Upper lobe of right lung (tissue), 1 donor: ENCODE data around the gene FAM53C. TPM values are rescaled to one million over a fixed set of nuclear protein-coding genes. Genes with fewer than 3 reads are reported as not detected.

Source experiments
- ATAC-seq: fragments of 200-7000 bp; cut with Tn5 transposase; one replicate; pipeline ENCODE4 v1.9.1; 2020; ENCODE audit warnings: mild to moderate bottlenecking, moderate library complexity
- DNase-seq: peaks from one replicate; pipeline ENCODE4 v3.0.0-alpha.2; 2020
- H3K27ac ChIP-seq: fragments of 200-600 bp; one replicate; pipeline ENCODE4 v1.8.0; 2022
- H3K27me3 ChIP-seq: fragments of 200-600 bp; one replicate; pipeline ENCODE4 v1.8.0; 2022; ENCODE audit warnings: mild to moderate bottlenecking
- H3K36me3 ChIP-seq: fragments of 200-600 bp; one replicate; pipeline ENCODE4 v1.8.0; 2022
- H3K4me1 ChIP-seq: fragments of 200-600 bp; one replicate; pipeline ENCODE4 v1.8.0; 2022
- H3K4me3 ChIP-seq: fragments of 200-600 bp; one replicate; pipeline ENCODE4 v1.8.0; 2022; ENCODE audit warnings: mild to moderate bottlenecking
- H3K9me3 ChIP-seq: fragments of 200-600 bp; one replicate; pipeline ENCODE4 v1.8.0; 2022
- intact Hi-C: fragments of 100-400 bp; cut with DNase I; formaldehyde crosslinking; loops from one replicate; pipeline ENCODE4 v1.11.0; 2022
- total RNA-seq: library from RNA; stranded (reverse); fragmentation: NEBNext Ultra II Directional; extraction: Animal tissue kit (Norgen Biotek cat#: 25700); gene quantifications from one replicate; pipeline ENCODE4 v1.2.1, GENCODE V29; 2021
- TF ChIP-seq, protein P1 (sequence below): fragments of 200-600 bp; IDR thresholded peaks from one replicate; pipeline ENCODE4 v1.8.0; 2022; ENCODE audit warnings: antibody characterized with exemption
- donor health status: DM: no; HTN: yes; CAD: no; lungs with severe emphysema.

The FAM53C gene
- total RNA-seq, 1 donor from 2014 or later: 23.0 TPM

DNA sequence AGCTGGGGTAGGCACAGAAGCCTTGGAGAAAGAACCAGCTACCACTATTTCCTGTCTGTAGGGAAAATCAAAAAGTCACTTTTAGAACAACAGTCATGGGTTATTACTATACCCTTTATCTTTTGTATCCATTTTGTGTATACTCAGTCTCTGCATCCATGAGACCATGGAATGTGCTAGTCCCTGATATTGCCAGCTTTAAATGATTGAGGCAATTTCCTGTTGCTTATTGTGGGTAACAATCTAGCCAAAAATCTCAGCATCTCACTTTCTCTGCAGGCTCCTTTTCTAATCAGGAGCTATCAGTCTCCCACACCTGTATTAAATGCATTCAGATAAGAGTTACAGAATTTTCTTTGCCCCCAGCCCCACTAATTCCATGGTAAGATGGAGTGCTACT is 13.5 kb downstream of the FAM53C start:
- ATAC-seq (no peak), DNase-seq (no peak)
- TF ChIP-seq, protein P1, sequence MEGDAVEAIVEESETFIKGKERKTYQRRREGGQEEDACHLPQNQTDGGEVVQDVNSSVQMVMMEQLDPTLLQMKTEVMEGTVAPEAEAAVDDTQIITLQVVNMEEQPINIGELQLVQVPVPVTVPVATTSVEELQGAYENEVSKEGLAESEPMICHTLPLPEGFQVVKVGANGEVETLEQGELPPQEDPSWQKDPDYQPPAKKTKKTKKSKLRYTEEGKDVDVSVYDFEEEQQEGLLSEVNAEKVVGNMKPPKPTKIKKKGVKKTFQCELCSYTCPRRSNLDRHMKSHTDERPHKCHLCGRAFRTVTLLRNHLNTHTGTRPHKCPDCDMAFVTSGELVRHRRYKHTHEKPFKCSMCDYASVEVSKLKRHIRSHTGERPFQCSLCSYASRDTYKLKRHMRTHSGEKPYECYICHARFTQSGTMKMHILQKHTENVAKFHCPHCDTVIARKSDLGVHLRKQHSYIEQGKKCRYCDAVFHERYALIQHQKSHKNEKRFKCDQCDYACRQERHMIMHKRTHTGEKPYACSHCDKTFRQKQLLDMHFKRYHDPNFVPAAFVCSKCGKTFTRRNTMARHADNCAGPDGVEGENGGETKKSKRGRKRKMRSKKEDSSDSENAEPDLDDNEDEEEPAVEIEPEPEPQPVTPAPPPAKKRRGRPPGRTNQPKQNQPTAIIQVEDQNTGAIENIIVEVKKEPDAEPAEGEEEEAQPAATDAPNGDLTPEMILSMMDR: no peak
- Histone ChIP-seq H3K27me3 (no peaks in the 10 kb centered on the region), H3K9me3 (no peaks in the 10 kb centered on the region), H3K27ac (no peak overlapping the region), H3K36me3 (peaks cover 25% of the 10 kb centered on the region), H3K4me1 (peaks cover 21% of the 10 kb centered on the region), H3K4me3 (no peak overlapping the region)
- intact Hi-C loops: no loop called here

DNA sequence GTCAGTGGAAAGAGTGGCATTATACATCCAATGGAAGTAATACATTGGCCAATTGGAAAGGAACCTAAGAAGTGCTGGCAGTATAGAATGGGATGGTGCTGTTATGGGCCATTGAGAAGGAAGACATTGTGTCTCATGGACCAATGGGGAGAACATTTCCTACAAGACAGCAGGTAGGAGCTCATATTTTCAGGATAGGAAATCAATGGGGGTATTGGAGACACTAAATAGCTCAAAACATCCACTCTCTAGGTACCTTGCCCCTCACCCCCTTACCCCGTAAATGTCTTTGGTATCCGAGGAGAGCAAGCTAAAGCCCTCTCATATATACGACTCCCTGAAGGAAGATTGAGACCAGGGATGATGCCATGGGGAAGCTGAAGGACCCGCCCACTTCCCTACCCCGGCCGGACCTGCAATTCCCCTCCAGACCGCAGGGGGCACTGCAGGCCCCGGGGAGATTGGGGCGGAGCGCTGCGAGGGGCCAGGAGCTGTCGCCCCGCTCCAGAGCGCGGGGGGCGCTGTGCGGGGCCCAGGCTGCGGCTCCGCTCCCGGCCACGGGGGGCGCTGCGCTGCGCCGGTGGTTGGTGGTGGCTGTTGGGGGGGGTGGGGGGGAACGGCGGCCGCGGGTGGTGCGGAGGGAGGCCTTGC is 14.1 kb downstream of the FAM53C start, which contains the start of gene KDM3B:
KDM3B (plus strand) TSS at position 615 of the 651 bp plus-strand sequence. CDS start 111 bp downstream, outside the sequence.
- DNase-seq (peak; percentile 94), ATAC-seq (peak; percentile 98)
- Histone ChIP-seq H3K4me1 (peaks cover 21% of the 10 kb centered on the region), H3K27me3 (no peaks in the 10 kb centered on the region), H3K27ac (peak within 1 kb of the TSS; percentile 97), H3K9me3 (no peaks in the 10 kb centered on the region), H3K36me3 (peaks cover 19% of the 10 kb centered on the region), H3K4me3 (peak within 1 kb of the TSS; percentile 97)
- intact Hi-C loops: no loop called here
- TF ChIP-seq, protein P1: peak; percentile 92

DNA sequence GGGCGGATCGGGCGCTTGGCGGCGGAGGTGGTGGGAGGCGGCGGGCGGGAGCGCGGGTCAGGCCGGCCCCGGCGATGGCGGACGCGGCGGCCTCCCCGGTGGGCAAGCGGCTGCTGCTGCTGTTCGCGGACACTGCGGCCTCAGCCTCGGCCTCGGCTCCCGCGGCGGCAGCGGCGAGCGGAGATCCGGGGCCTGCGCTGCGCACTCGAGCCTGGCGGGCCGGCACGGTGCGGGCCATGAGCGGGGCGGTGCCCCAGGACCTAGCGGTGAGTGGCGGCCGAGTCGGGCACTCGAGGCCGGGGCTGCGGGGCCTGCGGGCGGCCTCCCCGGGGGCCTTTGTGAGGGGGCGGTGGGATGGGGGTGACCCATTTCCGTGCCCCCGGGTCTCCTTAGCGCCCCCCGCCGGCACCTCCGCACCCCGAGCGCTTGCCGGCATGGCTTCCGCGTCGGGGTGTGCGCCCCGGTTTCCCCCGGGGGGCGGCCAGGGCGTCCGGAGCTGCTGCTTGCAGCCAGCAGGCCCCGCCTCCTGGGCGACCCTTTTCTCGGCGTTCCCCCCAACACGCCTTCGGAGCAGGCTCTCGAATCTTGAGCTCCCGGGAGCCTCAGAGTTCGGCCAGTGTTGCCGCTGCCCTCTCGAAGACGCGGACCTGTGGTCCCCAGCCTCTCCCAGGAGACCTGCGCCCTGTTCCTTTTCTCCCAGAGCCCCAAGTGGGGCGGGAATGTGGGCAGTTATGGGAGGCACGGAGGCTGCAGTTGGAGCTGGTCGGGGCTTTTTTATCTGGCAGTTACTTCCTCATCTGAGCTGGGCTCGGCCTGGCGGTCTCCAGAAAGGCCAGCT is 14.9 kb downstream of the FAM53C start:
- TF ChIP-seq, protein P1: peak; percentile 39
- intact Hi-C loops: no loop called here
- Histone ChIP-seq H3K4me1 (peaks cover 21% of the 10 kb centered on the region), H3K27ac (peak overlapping the region; percentile 97), H3K9me3 (no peaks in the 10 kb centered on the region), H3K36me3 (peaks cover 11% of the 10 kb centered on the region), H3K4me3 (peak overlapping the region; percentile 97), H3K27me3 (no peaks in the 10 kb centered on the region)
- ATAC-seq (peak; percentile 70), DNase-seq (peak; percentile 84)

DNA sequence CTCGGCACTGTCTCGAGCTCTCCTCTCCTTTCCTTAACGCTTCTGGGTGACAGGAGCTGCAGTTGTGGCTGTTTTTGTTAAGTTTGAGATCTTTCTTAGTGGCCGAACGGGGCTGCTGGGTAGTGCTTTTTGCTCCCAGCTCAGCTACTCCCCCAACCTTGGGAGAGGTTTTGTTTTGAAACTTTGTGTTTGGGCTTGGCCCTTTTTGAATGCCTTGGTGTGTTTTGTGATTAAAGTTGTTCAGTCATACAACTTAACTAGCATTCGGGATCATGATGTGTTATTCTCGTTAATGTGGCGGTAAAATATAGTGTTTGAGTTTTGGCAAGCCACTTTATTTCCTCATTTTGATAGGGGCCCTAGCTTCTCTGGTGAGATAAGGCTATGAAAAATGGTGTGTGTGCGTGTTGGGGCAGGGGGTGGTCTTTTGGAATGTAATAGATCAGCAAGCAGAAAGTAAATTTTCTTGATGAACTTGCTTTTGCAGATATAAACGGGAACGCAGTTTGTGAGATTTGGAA is 15.6 kb downstream of the FAM53C start:
- Histone ChIP-seq H3K4me1 (peaks cover 21% of the 10 kb centered on the region), H3K27me3 (no peaks in the 10 kb centered on the region), H3K4me3 (peak overlapping the region; percentile 97), H3K27ac (peak overlapping the region; percentile 97), H3K36me3 (peaks cover 4% of the 10 kb centered on the region), H3K9me3 (no peaks in the 10 kb centered on the region)
- TF ChIP-seq, protein P1: no peak
- ATAC-seq (no peak), DNase-seq (no peak)
- intact Hi-C loops: no loop called here

DNA sequence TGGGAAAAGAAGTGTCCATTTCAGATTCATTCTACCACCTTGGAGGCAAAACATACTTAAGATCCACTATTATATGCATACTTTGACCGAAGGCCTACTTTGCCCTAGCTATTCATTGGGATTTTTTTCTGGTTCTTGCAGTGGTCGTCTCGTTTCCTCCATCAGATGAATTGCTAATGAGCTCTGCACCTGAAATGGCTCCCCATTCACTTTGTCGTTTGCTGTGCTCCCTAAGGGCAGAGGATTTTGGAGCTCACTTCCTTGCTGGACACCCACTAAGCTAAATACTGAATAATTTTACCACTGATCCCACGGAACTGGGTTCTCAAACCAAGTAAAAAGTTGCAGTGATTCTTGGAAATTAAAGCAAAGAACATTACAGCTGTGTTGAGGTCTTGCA is 16.3 kb downstream of the FAM53C start:
- Histone ChIP-seq H3K4me1 (peaks cover 21% of the 10 kb centered on the region), H3K4me3 (peak overlapping the region; percentile 97), H3K27me3 (no peaks in the 10 kb centered on the region), H3K9me3 (no peaks in the 10 kb centered on the region), H3K27ac (peak overlapping the region; percentile 97), H3K36me3 (no peaks in the 10 kb centered on the region)
- ATAC-seq: no peak
- intact Hi-C loops: no loop called here
- TF ChIP-seq, protein P1: no peak
- no peak for DNase-seq
